HG03520 (cell line): ENCODE results near the gene AKAP10.
A peak's percentile ranks its signal among the peaks of the same experiment; 100 is the strongest.
"Not testable (repeated sequence)": the region's sequence is repeated elsewhere in the genome, so short reads cannot be mapped to it uniquely, and the experiment has no call there.

ENCODE experiments used
- ATAC-seq: cut with Tn5 transposase; IDR thresholded peaks from one replicate; pipeline ENCODE4 v1.9.1; 2021; ENCODE audit warnings: mild to moderate bottlenecking, moderate library complexity; ENCODE audit not compliant: unreplicated experiment

AKAP10 gene

DNA sequence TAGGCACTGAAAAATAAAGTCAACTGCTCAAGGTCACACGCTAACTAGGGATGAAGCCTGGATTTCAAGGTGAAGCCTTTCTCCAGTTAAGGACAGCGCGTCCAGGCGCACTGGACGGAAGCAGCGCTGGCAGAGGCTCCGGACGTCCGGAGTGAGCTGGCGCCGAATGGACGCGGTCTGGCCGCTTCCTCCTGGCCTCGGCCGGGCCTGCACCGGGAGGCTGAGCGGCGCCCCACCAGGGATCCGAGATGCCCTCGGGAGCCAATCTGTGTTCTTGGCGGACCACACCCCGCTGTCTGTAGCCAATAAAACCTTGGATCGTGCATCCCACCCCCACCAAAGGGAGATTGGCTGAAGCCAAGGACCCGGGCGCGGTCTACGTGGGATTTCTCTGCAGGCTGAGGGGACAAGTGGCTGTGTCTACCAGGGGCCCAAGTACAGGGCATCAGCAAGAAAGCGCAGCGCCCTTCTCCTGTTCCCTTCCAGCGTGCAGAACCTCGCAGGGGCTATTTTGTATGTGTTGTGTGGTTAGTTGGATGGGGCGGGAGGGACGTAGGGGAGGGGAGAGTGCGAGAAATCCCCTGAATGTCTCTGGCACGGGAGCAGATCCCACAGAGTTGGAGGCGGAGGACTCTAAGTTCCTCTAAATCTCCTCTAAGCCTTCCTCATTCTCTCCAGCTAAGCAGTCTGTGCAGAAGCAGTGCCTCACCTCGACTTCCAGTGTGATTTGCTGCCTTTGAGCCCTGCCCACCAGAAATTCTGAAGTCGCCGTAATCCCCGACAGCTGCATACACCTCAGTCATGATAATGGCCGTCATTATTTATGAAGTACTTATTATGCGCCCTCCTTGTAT lies 2.5 kb upstream of the AKAP10 start:
- ATAC-seq: no peak

DNA sequence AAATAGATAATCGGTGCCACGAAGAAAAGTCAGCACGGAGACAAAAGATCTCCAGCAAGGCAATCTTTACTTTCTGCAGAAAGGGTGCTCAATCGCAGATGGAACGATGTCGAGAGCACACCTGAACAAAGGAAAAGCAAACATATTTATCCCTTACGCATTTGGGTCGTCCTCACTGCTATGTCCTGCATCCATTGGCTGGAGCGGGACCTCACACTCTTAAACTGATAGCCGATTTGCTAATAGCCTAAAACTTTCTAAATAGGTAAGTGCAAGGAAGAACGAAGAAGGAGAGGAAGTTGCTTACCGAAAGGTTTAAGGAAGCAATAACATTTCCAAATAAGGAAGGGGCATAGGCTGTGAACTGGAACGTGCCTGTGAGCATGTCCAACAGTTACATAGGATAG lies 1.2 kb upstream of the AKAP10 start:
- ATAC-seq: no peak

DNA sequence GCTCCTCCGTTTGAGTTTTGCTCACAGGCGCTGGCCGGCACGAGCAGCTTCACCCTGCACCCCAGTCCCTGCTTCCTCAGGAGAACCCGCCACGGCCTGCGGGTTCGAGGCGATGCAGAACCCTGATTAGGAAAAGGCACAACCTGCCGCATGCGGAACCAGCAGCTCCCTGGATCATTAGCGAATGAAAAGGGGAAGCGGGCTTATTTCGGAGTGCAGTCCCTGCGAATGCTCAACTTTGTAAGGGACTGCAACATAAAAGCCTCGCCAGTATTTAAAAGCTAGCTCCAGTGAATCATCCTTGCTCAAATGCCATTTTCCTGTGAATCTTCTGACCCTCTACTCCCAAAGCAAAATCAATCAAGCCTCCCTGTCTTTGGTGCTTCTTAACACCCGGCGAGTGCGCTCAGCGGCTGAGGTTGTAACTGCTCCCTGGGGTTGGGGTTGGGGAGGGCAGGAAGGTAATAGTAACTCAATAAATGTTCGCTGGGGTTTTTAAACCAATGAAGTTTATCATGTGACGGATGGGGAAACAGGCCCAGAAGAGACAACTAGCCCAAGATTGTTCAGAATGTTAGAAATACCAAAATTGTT lies 678 bp upstream of the AKAP10 start:
- peak; percentile 5 for ATAC-seq

DNA sequence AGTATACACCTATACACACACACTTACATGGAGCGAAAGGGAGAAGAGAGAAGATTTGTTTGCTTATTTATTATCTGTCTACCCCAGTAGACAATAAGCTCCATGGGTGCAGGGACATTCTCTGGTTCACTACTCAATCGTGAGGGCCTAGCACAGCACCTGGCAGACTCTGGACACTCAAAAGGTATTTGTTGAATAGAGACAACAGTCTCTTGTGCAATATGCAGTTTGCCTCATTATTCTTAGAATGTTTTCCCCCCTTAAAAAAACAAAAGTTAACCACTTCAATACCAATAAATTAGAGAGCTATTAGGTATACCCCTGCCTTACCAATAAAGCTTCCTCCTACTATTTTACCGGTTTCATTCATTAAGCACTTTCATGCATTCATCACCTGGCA lies 2.0 kb downstream of the AKAP10 start:
- ATAC-seq: no peak

DNA sequence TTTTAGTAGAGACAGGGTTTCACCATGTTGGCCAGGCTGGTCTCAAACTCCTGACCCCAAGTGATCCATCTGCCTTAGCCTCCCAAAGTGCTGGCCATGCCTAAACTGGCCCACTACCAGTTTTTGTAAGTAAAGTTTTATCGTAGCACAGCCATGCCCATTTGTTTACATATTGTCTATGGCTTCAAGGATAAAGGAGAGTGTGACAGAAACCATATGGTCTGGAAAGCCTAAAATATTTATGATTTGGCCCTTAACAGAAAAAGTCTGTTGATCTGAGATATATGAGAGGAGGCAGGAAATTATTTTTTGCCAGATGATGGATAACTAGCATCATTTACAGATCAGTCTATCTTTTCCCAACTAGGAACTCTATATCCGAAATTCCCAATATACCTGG lies 4.5 kb downstream of the AKAP10 start:
- no peak for ATAC-seq

DNA sequence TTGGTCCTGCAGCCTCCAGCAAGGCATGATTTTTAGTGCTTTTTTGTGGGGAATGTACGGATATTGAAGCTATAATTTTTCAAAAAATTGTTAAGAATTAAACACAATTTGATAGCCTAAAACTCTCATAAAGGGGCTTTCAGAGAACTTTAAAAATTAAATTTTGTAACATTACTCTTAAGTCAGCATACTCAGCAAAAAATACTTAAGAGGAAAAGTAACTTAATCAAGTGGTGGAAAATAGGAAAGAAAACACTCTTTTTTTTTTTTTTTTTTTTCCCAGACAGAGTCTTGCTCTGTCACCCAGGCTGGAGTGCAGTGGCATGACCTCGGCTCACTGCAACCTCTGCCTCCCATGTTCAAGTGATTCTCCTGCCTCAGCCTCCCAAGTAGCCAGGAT lies 14.7 kb downstream of the AKAP10 start:
- not testable (repeated sequence) for ATAC-seq

DNA sequence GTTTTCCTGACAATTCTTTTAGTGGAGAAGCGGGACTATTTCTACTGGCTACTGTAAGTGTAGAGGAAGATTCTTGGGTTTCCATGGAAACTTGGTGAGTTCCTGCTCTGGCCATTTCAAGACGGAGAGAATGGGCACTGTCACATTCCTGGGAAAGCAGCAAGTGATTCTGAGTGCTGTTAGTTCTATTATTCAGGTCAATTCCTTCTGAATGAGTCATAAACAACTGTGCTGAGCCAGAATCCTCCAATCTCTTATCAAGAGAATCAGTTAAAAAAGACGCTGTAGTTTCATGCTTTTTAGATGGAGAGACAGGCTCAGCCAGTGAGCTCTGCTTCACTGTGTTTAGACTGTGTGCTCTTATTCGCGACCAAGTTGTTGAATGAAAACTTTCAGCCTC lies 19.6 kb downstream of the AKAP10 start:
- no peak for ATAC-seq

DNA sequence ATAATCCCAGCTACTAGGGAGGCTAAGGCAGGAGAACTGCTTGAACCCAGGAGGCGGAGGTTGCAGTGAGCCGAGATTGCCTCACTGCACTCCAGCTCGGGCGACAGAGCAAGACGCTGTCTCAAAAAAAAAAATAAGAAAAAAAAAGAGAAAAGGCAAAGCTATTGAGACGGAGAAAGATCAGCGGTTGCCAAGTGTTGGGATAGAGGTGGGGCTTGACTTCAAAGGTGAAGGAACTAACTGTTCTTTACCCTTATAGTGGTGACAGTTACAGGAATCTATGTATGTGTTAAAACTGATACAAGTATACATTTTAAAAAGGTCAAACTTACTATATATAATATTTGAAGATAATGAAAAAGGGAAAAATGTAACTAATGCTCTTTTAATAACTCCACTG lies 22.5 kb downstream of the AKAP10 start:
- no peak for ATAC-seq

DNA sequence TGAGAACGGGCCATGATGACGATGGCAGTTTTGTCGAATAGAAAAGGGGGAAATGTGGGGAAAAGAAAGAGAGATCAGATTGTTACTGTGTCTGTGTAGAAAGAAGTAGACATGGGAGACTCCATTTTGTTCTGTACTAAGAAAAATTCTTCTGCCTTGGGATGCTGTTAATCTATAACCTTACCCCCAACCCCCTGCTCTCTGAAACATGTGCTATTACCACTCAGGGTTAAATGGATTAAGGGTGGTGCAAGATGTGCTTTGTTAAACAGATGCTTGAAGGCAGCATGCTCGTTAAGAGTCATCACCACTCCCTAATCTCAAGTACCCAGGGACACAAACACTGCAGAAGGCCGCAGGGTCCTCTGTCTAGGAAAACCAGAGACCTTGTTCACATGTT lies 26.2 kb downstream of the AKAP10 start:
- ATAC-seq: not testable (repeated sequence)

DNA sequence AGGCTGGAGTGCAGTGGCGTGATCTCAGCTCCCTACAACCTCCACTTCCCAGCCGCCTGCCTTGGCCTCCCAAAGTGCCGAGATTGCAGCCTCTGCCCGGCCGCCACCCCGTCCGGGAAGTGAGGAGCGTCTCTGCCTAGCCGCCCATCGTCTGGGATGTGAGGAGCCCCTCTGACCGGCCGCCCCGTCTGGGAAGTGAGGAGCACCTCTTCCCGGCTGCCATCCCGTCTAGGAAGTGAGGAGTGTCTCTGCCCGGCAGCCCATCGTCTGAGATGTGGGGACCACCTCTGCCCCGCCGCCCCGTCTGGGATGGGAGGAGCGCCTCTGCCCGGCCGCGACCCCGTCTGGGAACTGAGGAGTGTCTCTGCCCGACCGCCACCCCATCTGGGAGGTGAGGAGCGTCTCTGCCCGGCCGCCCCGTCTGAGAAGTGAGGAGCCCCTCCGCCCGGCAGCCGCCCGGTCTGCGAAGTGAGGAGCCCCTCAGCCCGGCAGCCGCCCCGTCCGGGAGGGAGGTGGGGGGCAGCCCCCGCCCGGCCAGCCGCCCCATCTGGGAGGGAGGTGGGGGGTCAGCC lies 26.9 kb downstream of the AKAP10 start:
- ATAC-seq: not testable (repeated sequence)

DNA sequence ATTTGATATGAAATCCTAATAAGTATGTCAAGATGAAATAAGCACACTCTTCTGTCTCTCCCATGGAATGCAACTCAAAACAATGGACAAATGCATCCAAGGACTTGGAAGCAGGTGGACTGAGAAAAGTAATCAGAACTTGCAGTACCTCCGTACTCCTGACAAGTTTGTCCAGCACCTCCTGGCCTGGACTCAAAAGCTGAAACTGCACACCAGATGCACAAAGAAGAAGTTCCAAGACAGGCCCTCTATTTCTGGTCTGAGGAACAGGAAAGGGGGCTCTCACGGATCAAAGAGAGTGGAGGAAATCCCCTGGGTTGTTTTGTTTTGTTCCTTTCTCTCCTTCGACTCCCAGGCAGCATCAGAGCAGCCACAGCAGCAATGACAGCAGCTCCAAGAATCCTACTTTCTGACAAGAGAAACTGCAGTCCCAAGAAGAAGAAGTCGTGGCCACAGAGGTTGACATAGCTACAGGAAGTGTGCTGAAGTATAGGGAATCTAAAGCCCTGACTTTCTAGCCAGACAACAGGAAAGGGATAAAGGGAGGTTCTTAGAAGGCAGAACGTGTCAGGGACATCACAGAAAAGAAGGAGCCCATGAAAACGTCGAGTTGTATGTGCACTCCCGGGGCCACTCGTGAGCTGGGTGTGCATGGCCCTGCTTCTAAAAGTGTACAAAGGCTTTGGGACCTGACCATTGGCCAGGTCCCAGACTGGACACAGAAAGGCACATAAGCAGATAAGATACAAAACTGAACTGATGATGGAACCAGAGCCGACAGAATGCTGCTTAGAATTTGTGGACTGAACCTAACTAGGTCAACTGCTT lies 29.3 kb downstream of the AKAP10 start:
- no peak for ATAC-seq

DNA sequence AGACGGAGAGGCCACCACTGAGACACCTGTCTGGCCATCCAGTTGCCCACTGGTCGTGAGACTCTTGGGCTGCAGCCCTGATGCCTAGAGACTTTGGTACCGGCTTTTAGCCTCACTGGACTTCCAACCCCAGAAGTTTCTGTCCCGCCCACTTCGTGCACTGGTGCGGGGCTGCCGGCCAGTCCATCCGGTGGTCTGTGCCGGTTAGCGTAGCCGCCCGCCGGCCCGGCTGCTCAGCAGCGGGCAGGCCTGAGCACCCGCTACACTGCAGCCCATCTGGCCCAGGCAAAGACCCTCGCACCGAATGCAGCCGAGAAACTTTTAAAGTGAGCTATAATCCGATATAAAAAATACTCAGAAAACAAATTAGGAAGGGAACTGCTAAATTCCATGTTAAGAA lies 30.7 kb downstream of the AKAP10 start:
- no peak for ATAC-seq

DNA sequence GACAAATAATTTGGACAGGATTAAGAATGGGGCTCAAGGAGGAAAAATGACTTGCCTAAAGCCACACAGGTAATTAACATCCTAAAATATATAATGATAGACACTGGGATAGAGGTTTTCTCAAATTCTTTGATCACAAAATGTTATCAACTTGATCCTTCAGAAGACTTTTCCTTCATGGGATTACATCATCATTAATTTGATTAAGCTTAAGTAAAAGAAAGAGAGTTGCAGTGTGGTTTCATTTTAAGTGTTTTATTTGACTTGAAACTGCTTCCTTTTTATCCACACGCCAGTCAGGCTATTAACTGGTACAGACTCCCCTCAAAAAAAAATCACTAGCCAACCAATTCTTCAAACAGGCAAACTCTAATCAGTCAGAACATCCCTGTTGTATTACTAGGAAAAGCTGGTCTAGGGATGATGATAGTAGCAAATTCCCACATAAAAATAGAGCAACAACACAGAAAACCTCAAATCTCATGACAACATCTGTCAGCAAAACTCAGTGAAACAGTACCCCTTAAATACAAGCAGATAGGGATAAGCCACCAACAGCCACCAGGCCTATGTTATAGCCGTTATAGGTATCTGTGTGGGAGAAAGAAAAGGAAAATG lies 32.5 kb downstream of the AKAP10 start:
- ATAC-seq: no peak

DNA sequence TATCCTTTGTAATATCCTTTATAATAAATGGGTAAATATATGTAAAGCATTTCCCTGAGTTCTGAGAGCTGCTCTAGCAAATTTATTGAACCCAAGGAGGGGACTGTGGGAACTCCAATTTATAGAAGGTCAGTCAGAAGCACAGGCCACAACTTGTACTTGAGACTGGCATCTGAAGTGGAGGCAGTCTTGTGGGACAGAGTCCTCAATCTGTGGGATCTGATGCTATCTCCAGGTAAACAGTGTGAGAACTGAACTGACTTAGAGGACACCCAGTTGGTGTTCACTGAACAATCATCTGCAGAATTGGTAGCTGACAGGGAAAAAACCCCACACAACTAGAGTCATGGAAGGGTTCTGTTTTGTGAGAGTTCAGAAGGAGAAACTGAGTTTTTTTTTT lies 34.0 kb downstream of the AKAP10 start:
- ATAC-seq: no peak

DNA sequence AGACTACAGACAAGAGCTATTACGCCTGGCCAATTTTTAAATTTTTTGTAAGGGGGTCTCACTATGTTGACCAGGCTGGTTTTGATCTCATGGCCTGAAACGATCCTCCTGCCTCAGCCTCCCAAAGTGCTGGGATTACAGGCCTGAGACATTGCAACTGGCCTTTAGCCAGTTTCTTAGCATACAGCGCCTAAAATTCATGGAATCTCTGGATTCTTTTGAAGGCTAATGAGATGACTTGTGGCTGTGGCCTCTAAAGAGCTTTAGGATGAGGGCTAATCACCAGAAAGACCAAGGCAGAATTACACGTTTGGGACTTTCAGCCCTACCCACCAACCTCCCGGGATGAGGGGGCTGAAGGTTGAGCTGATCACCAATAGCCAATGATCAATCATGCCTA lies 34.6 kb downstream of the AKAP10 start:
- no peak for ATAC-seq

DNA sequence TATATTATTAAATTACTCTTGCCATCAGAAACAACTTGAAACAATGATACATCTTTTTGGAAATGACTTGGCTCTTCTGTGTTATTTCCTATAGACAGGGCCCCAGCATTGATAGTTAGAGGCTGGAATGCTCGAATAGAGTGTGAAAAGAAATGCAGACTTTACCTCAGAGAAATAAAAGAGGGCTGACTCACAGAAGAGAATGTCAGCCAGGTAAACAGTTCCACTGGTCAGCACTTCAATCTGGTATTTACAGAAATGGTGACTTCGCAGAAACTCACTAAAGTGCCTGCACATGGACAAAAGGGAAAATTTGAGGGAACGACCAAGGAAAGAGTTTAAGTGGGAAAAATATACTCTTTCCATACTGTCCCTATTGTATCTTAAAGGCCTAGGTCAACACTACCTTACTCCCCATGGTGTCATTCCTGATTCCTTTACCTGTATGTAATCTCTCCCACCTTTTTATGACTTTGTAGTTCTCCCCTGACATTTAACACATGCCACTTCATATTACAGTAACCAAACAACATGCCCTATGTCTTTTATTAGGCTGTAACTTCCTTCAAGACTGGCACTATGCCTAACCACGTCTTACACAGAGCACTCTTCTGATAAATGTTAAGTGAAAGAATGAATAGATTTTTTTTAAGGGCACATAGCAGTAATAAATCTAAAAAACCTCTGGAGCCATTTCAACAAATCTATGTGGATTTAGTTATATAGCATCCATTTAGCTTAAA lies 36.7 kb downstream of the AKAP10 start:
- ATAC-seq: no peak

DNA sequence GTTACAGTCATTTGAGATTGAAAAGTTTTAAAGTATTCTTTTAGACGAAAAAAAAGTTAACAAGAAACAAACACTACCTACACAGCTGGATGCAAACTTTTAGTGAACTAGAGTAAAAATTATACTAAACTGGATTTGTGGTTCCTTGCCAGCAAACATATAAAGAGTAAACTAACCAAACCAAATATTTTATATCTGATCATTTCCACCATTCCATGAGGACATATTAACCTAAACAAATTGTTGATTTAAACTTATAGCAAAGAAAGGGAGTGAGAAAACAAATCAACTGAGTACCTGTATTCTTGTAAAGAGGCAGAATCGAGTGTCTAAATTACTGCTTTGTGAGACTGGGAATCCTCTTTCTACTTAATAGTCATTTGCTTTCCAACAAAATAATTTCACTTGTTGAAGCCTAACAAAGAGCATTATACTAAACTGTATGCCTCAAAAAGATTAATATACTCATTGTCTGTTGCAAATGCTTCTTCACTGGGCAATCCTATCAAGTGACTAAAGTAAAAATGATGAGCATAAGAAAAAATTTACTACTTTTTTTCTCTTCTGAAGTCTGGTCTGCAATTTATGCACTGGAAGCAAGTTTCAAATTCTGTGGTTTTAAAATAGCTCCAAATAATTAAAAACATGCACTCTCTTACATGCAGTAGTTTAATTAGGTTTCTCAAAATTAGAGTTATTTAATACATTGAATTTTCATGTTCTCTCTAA lies 37.5 kb downstream of the AKAP10 start:
- no peak for ATAC-seq

DNA sequence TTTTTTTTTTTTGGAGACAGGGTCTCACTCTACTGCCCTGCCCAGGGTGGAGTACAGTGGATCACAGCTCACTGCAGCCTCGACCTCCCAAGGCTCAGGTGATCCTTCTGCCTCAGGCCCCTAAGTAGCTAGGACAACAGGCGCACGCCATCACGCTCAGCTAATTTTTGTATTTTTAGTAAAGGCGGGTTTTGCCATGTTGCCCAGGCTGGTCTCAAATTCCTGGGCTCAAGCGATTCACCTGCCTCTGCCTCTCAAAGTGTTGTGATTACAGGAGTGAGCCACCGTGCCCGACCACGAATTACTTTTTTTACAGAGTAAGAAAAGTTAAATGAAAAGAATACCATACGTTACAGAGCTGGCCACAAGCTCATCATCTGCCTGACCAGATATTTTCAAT lies 38.9 kb downstream of the AKAP10 start:
- no peak for ATAC-seq

DNA sequence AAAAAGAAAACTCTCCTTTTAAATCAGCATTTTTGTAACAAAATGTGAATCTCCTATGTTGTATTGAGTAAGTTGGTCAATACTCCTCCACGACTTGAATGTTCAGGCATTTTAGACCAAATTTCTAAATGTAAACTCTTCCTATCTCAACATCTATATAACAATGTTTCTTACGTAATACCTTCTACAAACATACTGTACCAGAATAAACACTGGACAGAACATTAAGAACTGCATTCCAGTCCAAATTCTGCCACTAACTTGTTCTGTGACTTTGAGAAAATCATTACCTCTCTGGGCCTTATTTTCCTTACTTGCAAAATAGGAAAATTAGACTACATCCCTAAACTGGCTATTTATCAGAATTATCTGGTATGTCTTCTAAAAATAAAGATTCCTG lies 40.1 kb downstream of the AKAP10 start:
- no peak for ATAC-seq

DNA sequence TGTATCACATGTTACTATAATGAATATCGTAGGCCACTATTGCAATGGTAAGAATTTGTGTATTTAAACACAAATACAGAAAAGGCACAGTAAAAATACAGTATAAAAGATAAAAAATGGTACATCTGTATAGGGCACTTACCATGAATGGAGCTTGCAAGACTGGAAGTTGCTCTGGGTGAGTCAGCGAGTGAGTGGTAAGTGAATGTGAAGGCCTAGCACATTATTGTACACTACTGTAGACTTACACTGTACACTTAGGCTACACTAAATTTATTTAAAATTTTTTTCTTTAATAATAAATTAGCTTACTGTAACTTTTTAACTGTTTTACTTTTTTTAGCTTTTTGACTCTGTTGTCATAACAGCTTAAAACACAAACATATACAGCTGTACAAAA lies 42.5 kb downstream of the AKAP10 start:
- ATAC-seq: no peak
